Caco-2 (cell line): ENCODE measurements around the gene SUN2. TPM values are rescaled to one million over a fixed set of nuclear protein-coding genes. Genes with fewer than 3 reads are reported as not detected.

ENCODE experiments used
- BruUV-seq: library from RNA; stranded (reverse); fragments of 400-500 nt; replicated peaks from 2 replicates; lab custom pipeline; 2021; lab: Mats Ljungman, UMichigan
- CTCF ChIA-PET: fragments of 300-600 bp; sonication (Branson Sonifier 250); formaldehyde crosslinking; loops from one replicate; lab custom pipeline; 2022; ENCODE audit warnings: antibody characterized with exemption; lab: Charles Lee
- POLR2A ChIA-PET: fragments of 300-600 bp; sonication (Branson Sonifier 250); formaldehyde crosslinking; loops from one replicate; lab custom pipeline; 2022; ENCODE audit warnings: antibody characterized with exemption; lab: Charles Lee
- DNase-seq, 2 experiments: peaks; one replicate each; pipeline versions ENCODE4 v3.0.0 to v3.0.0-alpha.2; 2020 to 2022
- H3K27me3 ChIP-seq: replicated peaks from 2 replicates; pipeline ENCODE4 v1.6.0; 2011; ENCODE audit warnings: low read length; ENCODE audit not compliant: control insufficient read depth, insufficient read depth
- H3K36me3 ChIP-seq: 2 replicates; pipeline ENCODE4 v1.5.1; 2011; ENCODE audit warnings: low read length; ENCODE audit not compliant: control insufficient read depth, insufficient read depth
- H3K4me1 ChIP-seq: fragments of 250-450 bp; sonication (Bioruptor Pico); 2 replicates; pipeline ENCODE4 v1.5.1; 2020; ENCODE audit warnings: mild to moderate bottlenecking
- H3K4me3 ChIP-seq: 2 replicates; pipeline ENCODE4 v1.5.1; 2011; ENCODE audit warnings: low read depth, mild to moderate bottlenecking, control low read depth, low read length
- H3K9me3 ChIP-seq: fragments of 250-450 bp; sonication (Bioruptor Pico); 2 replicates; pipeline ENCODE4 v1.5.1; 2020; ENCODE audit warnings: mild to moderate bottlenecking, moderate library complexity
- H3K27ac Mint-ChIP-seq: one replicate; pipeline ENCODE4 v1.8.0; 2022; ENCODE audit warnings: mixed read lengths; ENCODE audit not compliant: unreplicated experiment
- H3K27me3 Mint-ChIP-seq: one replicate; pipeline ENCODE4 v1.8.0; 2022; ENCODE audit warnings: mixed read lengths; ENCODE audit not compliant: insufficient read depth, unreplicated experiment
- H3K36me3 Mint-ChIP-seq: one replicate; pipeline ENCODE4 v1.8.0; 2022; ENCODE audit warnings: mild to moderate bottlenecking, mixed read lengths; ENCODE audit not compliant: insufficient read depth, unreplicated experiment
- H3K4me1 Mint-ChIP-seq: one replicate; pipeline ENCODE4 v1.8.0; 2022; ENCODE audit warnings: low read depth, mixed read lengths; ENCODE audit not compliant: unreplicated experiment
- H3K4me3 Mint-ChIP-seq: one replicate; pipeline ENCODE4 v1.8.0; 2022; ENCODE audit warnings: mild to moderate bottlenecking, moderate library complexity, mixed read lengths; ENCODE audit not compliant: unreplicated experiment
- H3K9me3 Mint-ChIP-seq: one replicate; pipeline ENCODE4 v1.8.0; 2022; ENCODE audit warnings: mixed read lengths; ENCODE audit not compliant: unreplicated experiment
- intact Hi-C: fragments of 100-400 bp; cut with micrococcal nuclease; formaldehyde crosslinking; loops from one replicate; pipeline ENCODE4 v1.10.0; 2022; ENCODE audit not compliant: unreplicated experiment
- total RNA-seq: library from RNA; stranded (reverse); gene quantifications from 2 replicates; pipeline ENCODE4 v1.2.3, GENCODE V29; 2022
- TF ChIP-seq, protein P1 (sequence below), 2 experiments: fragments of 200-600 bp in 1 of 2; IDR thresholded peaks; 1 replicate in 1 of 2; 2 replicates in 1 of 2; pipeline versions ENCODE4 v1.5.1 to v1.8.0; 2011 to 2022; ENCODE audit warnings: antibody characterized with exemption in 1 of 2, control low read depth in 1 of 2, inconsistent platforms in 1 of 2, low read depth in 1 of 2, low read length in 1 of 2, mild to moderate bottlenecking in 1 of 2, moderate library complexity in 1 of 2; ENCODE audit not compliant: insufficient read depth in 1 of 2, severe bottlenecking in 1 of 2, unreplicated experiment in 1 of 2

Gene SUN2
- total RNA-seq, 1 experiment from 2014 or later, result 67.8 TPM

DNA sequence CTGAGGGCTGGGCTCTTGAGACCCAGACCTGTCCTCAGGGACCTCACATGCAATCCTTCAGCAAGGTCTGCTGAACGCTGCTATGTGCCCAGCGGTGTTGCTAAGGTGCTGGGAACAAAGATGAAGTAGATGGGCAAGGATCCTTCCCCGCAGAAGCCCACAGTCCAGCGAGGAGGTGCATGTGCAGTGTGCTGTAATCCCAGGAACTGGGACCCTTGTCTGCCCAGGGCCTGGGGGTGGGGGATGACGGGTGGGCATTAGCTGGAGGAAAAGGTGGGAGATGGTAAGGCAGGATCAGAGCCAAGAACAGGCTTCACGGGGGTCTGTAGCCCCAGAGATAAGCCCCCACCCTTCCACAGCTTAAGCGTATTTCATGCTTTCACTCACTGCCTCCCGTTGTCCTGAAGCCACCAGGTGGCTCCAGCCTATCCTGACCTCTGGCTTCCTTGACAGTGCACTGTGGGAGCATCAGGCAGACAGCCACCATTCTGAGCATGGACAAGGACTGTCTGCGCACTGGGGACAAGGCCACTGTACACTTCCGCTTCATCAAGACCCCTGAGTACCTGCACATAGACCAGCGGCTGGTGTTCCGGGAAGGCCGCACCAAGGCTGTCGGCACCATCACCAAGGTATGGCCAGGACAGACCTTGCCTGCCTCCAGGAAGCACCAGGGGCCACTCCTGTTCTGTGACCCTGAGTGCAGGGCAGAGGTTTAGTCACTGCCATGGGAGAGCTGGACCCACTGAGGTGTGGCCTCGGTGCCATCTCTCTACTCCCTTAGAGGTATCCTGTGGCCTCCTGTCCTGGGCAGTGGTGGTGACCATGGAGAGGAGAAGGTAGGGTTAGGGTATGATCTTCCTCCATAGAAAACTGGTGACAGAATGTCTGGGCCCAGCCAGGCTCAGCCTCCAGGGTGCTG, 28.0 kb downstream of the SUN2 start:
- Mint-ChIP-seq H3K9me3 (no peaks in the 10 kb centered on the region), H3K4me3 (no peak overlapping the region), H3K4me1 (no peaks in the 10 kb centered on the region), H3K36me3 (peaks cover 56% of the 10 kb centered on the region), H3K27me3 (no peaks in the 10 kb centered on the region), H3K27ac (no peak overlapping the region)
- intact Hi-C loops, result no loop called here
- Histone ChIP-seq H3K9me3 (no peaks in the 10 kb centered on the region), H3K27me3 (no peaks in the 10 kb centered on the region), H3K4me3 (no peak overlapping the region), H3K36me3 (peaks cover 11% of the 10 kb centered on the region), H3K4me1 (no peaks in the 10 kb centered on the region)
- POLR2A ChIA-PET, result no interaction called here
- no peak for DNase-seq
- no TSS peak for BruUV-seq
- CTCF ChIA-PET, result no interaction called here
- TF ChIP-seq, protein P1, sequence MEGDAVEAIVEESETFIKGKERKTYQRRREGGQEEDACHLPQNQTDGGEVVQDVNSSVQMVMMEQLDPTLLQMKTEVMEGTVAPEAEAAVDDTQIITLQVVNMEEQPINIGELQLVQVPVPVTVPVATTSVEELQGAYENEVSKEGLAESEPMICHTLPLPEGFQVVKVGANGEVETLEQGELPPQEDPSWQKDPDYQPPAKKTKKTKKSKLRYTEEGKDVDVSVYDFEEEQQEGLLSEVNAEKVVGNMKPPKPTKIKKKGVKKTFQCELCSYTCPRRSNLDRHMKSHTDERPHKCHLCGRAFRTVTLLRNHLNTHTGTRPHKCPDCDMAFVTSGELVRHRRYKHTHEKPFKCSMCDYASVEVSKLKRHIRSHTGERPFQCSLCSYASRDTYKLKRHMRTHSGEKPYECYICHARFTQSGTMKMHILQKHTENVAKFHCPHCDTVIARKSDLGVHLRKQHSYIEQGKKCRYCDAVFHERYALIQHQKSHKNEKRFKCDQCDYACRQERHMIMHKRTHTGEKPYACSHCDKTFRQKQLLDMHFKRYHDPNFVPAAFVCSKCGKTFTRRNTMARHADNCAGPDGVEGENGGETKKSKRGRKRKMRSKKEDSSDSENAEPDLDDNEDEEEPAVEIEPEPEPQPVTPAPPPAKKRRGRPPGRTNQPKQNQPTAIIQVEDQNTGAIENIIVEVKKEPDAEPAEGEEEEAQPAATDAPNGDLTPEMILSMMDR (IDR thresholded peaks at IDR 0.05; ENCODE audit: insufficient read depth in 1 of 2, low read depth in 1 of 2, low read length in 1 of 2, severe bottlenecking in 1 of 2, unreplicated experiment in 1 of 2), result no peak

DNA sequence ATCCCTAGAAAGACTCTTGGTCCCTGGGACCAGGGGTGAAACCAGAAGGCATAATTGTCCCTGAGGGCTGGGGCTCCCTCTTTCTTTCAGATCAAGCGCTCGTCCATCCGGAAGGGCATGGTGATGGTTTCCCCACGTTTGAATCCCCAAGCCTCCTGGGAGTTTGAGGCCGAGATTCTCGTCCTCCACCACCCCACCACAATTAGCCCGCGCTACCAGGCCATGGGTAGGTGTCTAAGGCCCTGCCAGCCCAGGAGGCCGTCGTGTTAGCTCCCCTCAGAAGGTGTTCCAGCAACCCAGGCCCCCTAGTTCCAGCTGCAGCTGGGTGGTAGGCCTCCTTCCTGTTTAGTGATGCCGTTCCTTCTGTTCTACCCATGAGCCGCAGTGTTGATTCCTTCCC, 28.7 kb downstream of the SUN2 start:
- BruUV-seq, result no TSS peak
- no peak for DNase-seq
- ChIA-PET CTCF (no interaction called here), POLR2A (no interaction called here)
- intact Hi-C loops, result no loop called here
- H3K27me3 ChIP-seq, result no peaks in the 10 kb centered on the region
- Mint-ChIP-seq H3K9me3 (no peaks in the 10 kb centered on the region), H3K4me3 (no peak overlapping the region), H3K36me3 (peaks cover 50% of the 10 kb centered on the region), H3K27ac (no peak overlapping the region), H3K4me1 (no peaks in the 10 kb centered on the region), H3K27me3 (no peaks in the 10 kb centered on the region)
- TF ChIP-seq, protein P1 (IDR thresholded peaks at IDR 0.05; ENCODE audit: insufficient read depth in 1 of 2, low read depth in 1 of 2, low read length in 1 of 2, severe bottlenecking in 1 of 2, unreplicated experiment in 1 of 2), result no peak
- no peaks in the 10 kb centered on the region for H3K9me3 ChIP-seq
- H3K4me1 ChIP-seq, result no peaks in the 10 kb centered on the region
- H3K4me3 ChIP-seq, result no peak overlapping the region
- H3K36me3 ChIP-seq, result peaks cover 11% of the 10 kb centered on the region

DNA sequence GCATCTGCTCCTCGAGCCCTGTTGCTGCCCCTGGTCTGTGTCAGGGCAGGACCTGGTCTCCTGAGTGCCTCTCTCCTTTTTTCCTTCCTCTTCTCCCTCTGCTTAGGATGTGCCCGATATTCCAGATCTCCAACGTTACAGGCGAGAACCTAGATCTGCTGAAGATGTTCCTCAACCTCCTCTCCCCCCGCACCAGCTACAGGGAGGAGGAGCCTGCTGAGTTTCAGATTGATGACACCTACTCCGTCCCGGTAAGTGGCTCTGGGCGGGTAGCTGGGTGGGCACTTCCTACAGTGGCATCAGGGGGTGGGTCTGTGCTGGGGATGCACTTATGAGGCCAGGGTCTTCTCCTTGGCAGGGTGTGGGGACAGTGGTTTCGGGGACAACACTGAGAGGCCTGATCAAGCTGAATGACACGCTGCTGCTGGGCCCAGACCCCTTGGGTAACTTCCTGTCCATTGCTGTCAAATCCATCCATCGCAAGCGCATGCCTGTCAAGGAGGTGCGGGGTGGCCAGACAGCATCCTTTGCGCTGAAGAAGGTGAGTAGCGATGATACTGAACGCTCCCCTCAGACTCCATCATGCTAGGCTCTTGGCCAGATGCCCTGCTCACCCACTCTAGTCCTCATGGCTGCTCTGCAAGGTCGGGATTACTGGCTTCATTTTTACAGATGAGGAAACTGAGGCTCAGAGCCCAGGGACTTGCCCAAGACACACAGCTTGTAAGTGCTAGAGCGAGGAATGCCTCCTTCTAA, 29.7 kb downstream of the SUN2 start:
- no peaks in the 10 kb centered on the region for H3K9me3 ChIP-seq
- Mint-ChIP-seq H3K27ac (no peak overlapping the region), H3K36me3 (peaks cover 45% of the 10 kb centered on the region), H3K27me3 (no peaks in the 10 kb centered on the region), H3K4me1 (no peaks in the 10 kb centered on the region), H3K4me3 (no peak overlapping the region), H3K9me3 (no peaks in the 10 kb centered on the region)
- intact Hi-C loops, result no loop called here
- BruUV-seq, result no TSS peak
- no peak overlapping the region for H3K4me3 ChIP-seq
- TF ChIP-seq, protein P1 (IDR thresholded peaks at IDR 0.05; ENCODE audit: insufficient read depth in 1 of 2, low read depth in 1 of 2, low read length in 1 of 2, severe bottlenecking in 1 of 2, unreplicated experiment in 1 of 2), result no peak
- H3K27me3 ChIP-seq, result no peaks in the 10 kb centered on the region
- no peak for DNase-seq
- ChIA-PET POLR2A (interaction anchor here (1.4 kb wide), 1 partner anchor 45 kb away, joined by 4 read pairs; the partner anchor contains the start of gene TOMM22), CTCF (interaction anchor here (0.6 to 1.6 kb wide), 2 partner anchors 20 to 277 kb away, joined by 3 to 7 read pairs; partner anchors contain the start of gene GTPBP1)
- H3K36me3 ChIP-seq, result peaks cover 11% of the 10 kb centered on the region
- no peaks in the 10 kb centered on the region for H3K4me1 ChIP-seq
